Spleen (tissue), 11 donors: ENCODE measurements around the gene ZNF777. TPM values are rescaled to one million over a fixed set of nuclear protein-coding genes. Genes with fewer than 3 reads are reported as not detected.

Experiments used
- DNase-seq: peaks from one replicate; pipeline ENCODE4 v3.0.0-alpha.2; 2020
- H3K27ac ChIP-seq, 8 donors: fragments of 200-600 bp; sonication (generic) in 7 of 8; 1 replicate in 4 of 8; 2 replicates in 4 of 8; pipeline versions ENCODE4 v1.5.0 to v1.8.0; 2016 to 2021; ENCODE audit warnings: inconsistent platforms in 4 of 8, mild to moderate bottlenecking in 4 of 8, moderate library complexity in 1 of 8
- H3K27me3 ChIP-seq, 7 donors: fragments of 200-600 bp; sonication (generic) in 6 of 7; replicated peaks in 1 of 7; 1 replicate in 4 of 7; 2 replicates in 3 of 7; pipeline versions ENCODE4 v1.5.0 to v1.8.0; 2016 to 2021; ENCODE audit warnings: inconsistent platforms in 3 of 7, mild to moderate bottlenecking in 1 of 7
- H3K36me3 ChIP-seq, 6 donors: fragments of 200-600 bp; sonication (generic) in 5 of 6; 1 replicate in 4 of 6; 2 replicates in 2 of 6; pipeline versions ENCODE4 v1.5.0 to v1.8.0; 2016 to 2021; ENCODE audit warnings: inconsistent platforms in 2 of 6
- H3K4me1 ChIP-seq, 6 donors: fragments of 200-600 bp; sonication (generic) in 5 of 6; 1 replicate in 3 of 6; 2 replicates in 3 of 6; pipeline versions ENCODE4 v1.5.0 to v1.8.0; 2016 to 2021; ENCODE audit warnings: inconsistent platforms in 3 of 6
- H3K4me3 ChIP-seq, 8 donors: fragments of 200-600 bp; sonication (generic) in 7 of 8; 1 replicate in 4 of 8; 2 replicates in 4 of 8; pipeline versions ENCODE4 v1.5.0 to v1.8.0; 2016 to 2021; ENCODE audit warnings: inconsistent platforms in 4 of 8, mild to moderate bottlenecking in 4 of 8, moderate library complexity in 2 of 8
- H3K9me3 ChIP-seq, 8 donors: fragments of 200-600 bp; sonication (generic) in 7 of 8; 1 replicate in 4 of 8; 2 replicates in 4 of 8; pipeline versions ENCODE4 v1.5.0 to v1.8.0; 2016 to 2021; ENCODE audit warnings: inconsistent platforms in 4 of 8
- CTCF ChIP-seq, 11 experiments: fragments of 200-600 bp in 7 of 11; fragments of 450-650 bp in 4 of 11; sonication (generic) in 4 of 11; IDR thresholded peaks in 8 of 11; conservative IDR thresholded peaks in 3 of 11; 1 replicate in 7 of 11; 2 replicates in 4 of 11; pipeline versions ENCODE4 v1.4.0 to v1.8.0; 2016 to 2021; ENCODE audit warnings: antibody characterized with exemption in 11 of 11, inconsistent platforms in 4 of 11, mild to moderate bottlenecking in 1 of 11
- POLR2A ChIP-seq, 3 donors: fragments of 450-650 bp; IDR thresholded peaks; one replicate each; pipeline ENCODE4 v1.5.1; 2017; ENCODE audit warnings: antibody characterized with exemption in 3 of 3, mild to moderate bottlenecking in 1 of 3
- POLR2AphosphoS5 ChIP-seq, 3 donors: sonication (generic); formaldehyde crosslinking; IDR thresholded peaks; one replicate each; pipeline ENCODE4 v1.5.1; 2017; ENCODE audit warnings: antibody characterized with exemption in 3 of 3
- WGBS, 5 donors: extraction: QIAGEN DNeasy Blood & Tissue Kit in 3 of 5; methylation state at CpG; one replicate each; pipeline versions ENCODE4 v1.1.5 to v1.1.7; 2013 to 2018; 5-methylcytosine and 5-hydroxymethylcytosine counted together
- intact Hi-C: fragments of 100-400 bp; cut with DNase I; formaldehyde crosslinking; loops from one replicate; pipeline ENCODE4 v1.15.0; 2023; ENCODE audit warnings: low total_unique reads
- polyA plus RNA-seq, 3 donors: library from polyadenylated mRNA; stranded (reverse); fragments of 200-250 nt; gene quantifications; one replicate each; pipeline ENCODE4 v1.2.1, GENCODE V29; 2013
- total RNA-seq, 7 donors: library from RNA; depleted of rRNA in 3 of 7; stranded (reverse); fragments of >200 nt in 3 of 7; fragmentation: NEBNext Ultra II Directional in 4 of 7; extraction: Animal tissue kit (Norgen Biotek cat#: 25700) in 4 of 7; gene quantifications; one replicate each; pipeline versions ENCODE4 v1.1.0 to v1.2.1, GENCODE V29; 2016 to 2021
- donor health status: healthy with polysubstance abuse.
- donor health status: DM: no; HTN: no; CAD: no; lungs with moderate emphysema.
- donor health status: DM: no; HTN: no; CAD: no.
- donor health status: Bipolar disorder and iron deficiency.
- donor health status: healthy.
- donor health status: DM: no; HTN: no; CAD: no.
- donor health status: DM: yes; HTN: yes; CAD: no.

The ZNF777 gene
- total and polyA plus RNA-seq, 10 donors: 3.4 to 12.6 (median 10.1) TPM

GRCh38 chr7:149444287-149444686 lies 16.6 kb downstream of the ZNF777 start:
- TF ChIP-seq CTCF (IDR thresholded peaks at IDR 0.05 in 8 of 11, conservative IDR thresholded peaks at IDR 0.05 in 3 of 11): no peak
- TF ChIP-seq POLR2A (IDR thresholded peaks at IDR 0.05): no peak
- TF ChIP-seq POLR2AphosphoS5 (IDR thresholded peaks at IDR 0.05): no peak
- intact Hi-C loops: no loop called here
- DNase-seq: peak; percentile 39
- no peaks in the 10 kb centered on the region for H3K27me3 ChIP-seq
- no peak overlapping the region for H3K27ac ChIP-seq
- no peak overlapping the region for H3K4me3 ChIP-seq
- H3K4me1 ChIP-seq: peaks cover 0 to 7% (median 0%) of the 10 kb centered on the region in 6 donors
- 75 to 91% (median 81%) methylated on average over 6 of the region's 6 CpGs for WGBS, 5 donors
- H3K9me3 ChIP-seq: no peaks in the 10 kb centered on the region
- peaks cover 5 to 66% (median 37%) of the 10 kb centered on the region in 6 donors for H3K36me3 ChIP-seq

GRCh38 chr7:149443523-149443922 lies 17.3 kb downstream of the ZNF777 start:
- Histone ChIP-seq H3K4me3 (no peak overlapping the region), H3K4me1 (peaks cover 0 to 7% (median 0%) of the 10 kb centered on the region in 6 donors), H3K9me3 (no peaks in the 10 kb centered on the region), H3K27ac (no peak overlapping the region), H3K27me3 (no peaks in the 10 kb centered on the region), H3K36me3 (peaks cover 3 to 65% (median 30%) of the 10 kb centered on the region in 6 donors)
- 95 to 99% (median 98%) methylated on average over 7 of the region's 7 CpGs for WGBS, 5 donors
- intact Hi-C loops: no loop called here
- DNase-seq: no peak
- TF ChIP-seq CTCF (IDR thresholded peaks at IDR 0.05 in 8 of 11, conservative IDR thresholded peaks at IDR 0.05 in 3 of 11) (no peak), POLR2AphosphoS5 (IDR thresholded peaks at IDR 0.05) (no peak), POLR2A (IDR thresholded peaks at IDR 0.05) (no peak)

DNA sequence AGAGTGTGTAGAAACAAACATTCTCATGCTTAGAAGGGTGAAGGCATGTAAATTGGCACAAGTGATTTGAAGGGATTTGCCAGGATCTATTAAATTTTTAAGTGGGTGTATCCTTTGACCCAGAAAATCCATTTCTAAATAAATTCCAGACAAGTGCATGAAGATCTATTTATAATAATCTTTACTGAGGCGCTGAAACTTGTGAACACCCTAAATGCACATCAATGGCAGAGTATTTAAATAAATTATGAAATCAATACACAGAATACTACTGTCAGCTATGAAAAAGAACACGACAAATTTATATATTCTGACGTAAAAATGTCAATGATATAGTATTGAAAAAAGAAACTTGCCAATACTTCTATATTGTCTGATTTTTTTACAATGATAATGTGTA lies 17.9 kb downstream of the ZNF777 start:
- Histone ChIP-seq H3K4me1 (peaks cover 0 to 7% (median 0%) of the 10 kb centered on the region in 6 donors), H3K9me3 (no peaks in the 10 kb centered on the region), H3K4me3 (no peak overlapping the region), H3K36me3 (peaks cover 2 to 65% (median 29%) of the 10 kb centered on the region in 6 donors), H3K27me3 (no peaks in the 10 kb centered on the region), H3K27ac (no peak overlapping the region)
- 78 to 95% (median 80%) methylated on average over 3 of the region's 3 CpGs for WGBS, 5 donors
- DNase-seq: no peak
- intact Hi-C loops: no loop called here
- no peak for TF ChIP-seq POLR2AphosphoS5 (IDR thresholded peaks at IDR 0.05)
- TF ChIP-seq POLR2A (IDR thresholded peaks at IDR 0.05): no peak
- no peak for TF ChIP-seq CTCF (IDR thresholded peaks at IDR 0.05 in 8 of 11, conservative IDR thresholded peaks at IDR 0.05 in 3 of 11)

GRCh38 chr7:149440222-149440621 lies 20.6 kb downstream of the ZNF777 start:
- no peaks in the 10 kb centered on the region for H3K27me3 ChIP-seq
- DNase-seq: no peak
- no peak overlapping the region for H3K4me3 ChIP-seq
- H3K4me1 ChIP-seq: peaks cover 0 to 7% (median 0%) of the 10 kb centered on the region in 6 donors
- no peak overlapping the region for H3K27ac ChIP-seq
- TF ChIP-seq CTCF (IDR thresholded peaks at IDR 0.05 in 8 of 11, conservative IDR thresholded peaks at IDR 0.05 in 3 of 11) (no peak), POLR2A (IDR thresholded peaks at IDR 0.05) (no peak), POLR2AphosphoS5 (IDR thresholded peaks at IDR 0.05) (no peak)
- intact Hi-C loops: no loop called here
- H3K36me3 ChIP-seq: peaks cover 0 to 65% (median 26%) of the 10 kb centered on the region in 6 donors
- H3K9me3 ChIP-seq: no peaks in the 10 kb centered on the region
- WGBS, 5 donors: 78 to 90% (median 81%) methylated on average over 4 of the region's 4 CpGs
